Gastroesophageal sphincter (tissue), 4 donors: Measurements from ENCODE around the gene OVAAL. TPM values are rescaled to one million over a fixed set of nuclear protein-coding genes. Genes with fewer than 3 reads are reported as not detected.

Experiments
- ATAC-seq: fragments of 150-250 bp; one replicate; pipeline ENCODE4 v1.9.1; 2016; ENCODE audit warnings: mild to moderate bottlenecking, moderate library complexity
- H3K27ac ChIP-seq, 4 donors: fragments of 200-600 bp; sonication (generic) in 3 of 4; 1 replicate in 3 of 4; 2 replicates in 1 of 4; pipeline ENCODE4 v1.5.1; 2016 to 2019
- H3K27me3 ChIP-seq: fragments of 200-600 bp; sonication (generic); one replicate; pipeline ENCODE4 v1.5.1; 2019
- H3K36me3 ChIP-seq, 2 donors: fragments of 200-600 bp; sonication (generic); one replicate each; pipeline ENCODE4 v1.5.1; 2019; ENCODE audit warnings: control low read depth in 1 of 2
- H3K4me1 ChIP-seq, 3 donors: fragments of 200-600 bp; sonication (generic); 1 replicate in 2 of 3; 2 replicates in 1 of 3; pipeline ENCODE4 v1.5.1; 2016 to 2019; ENCODE audit warnings: control low read depth in 2 of 3
- H3K4me3 ChIP-seq, 2 donors: fragments of 200-600 bp; sonication (generic); one replicate each; pipeline ENCODE4 v1.5.1; 2019; ENCODE audit warnings: mild to moderate bottlenecking in 1 of 2, moderate library complexity in 1 of 2
- H3K9me3 ChIP-seq, 3 donors: fragments of 200-600 bp; sonication (generic); one replicate each; pipeline ENCODE4 v1.5.1; 2017 to 2019; ENCODE audit warnings: control low read depth in 2 of 3
- CTCF ChIP-seq, 4 experiments: fragments of 200-600 bp in 2 of 4; fragments of 450-650 bp in 2 of 4; sonication (generic) in 1 of 4; IDR thresholded peaks; one replicate each; pipeline ENCODE4 v1.5.1; 2017 to 2019; ENCODE audit warnings: antibody characterized with exemption in 4 of 4, mild to moderate bottlenecking in 2 of 4, moderate library complexity in 2 of 4
- EP300 ChIP-seq: sonication (generic); formaldehyde crosslinking; IDR thresholded peaks from one replicate; pipeline ENCODE4 v1.6.1; 2017; ENCODE audit warnings: antibody characterized with exemption, mild to moderate bottlenecking
- POLR2A ChIP-seq, 2 donors: fragments of 450-650 bp; IDR thresholded peaks; one replicate each; pipeline ENCODE4 v1.6.1; 2017; ENCODE audit warnings: antibody characterized with exemption in 2 of 2, mild to moderate bottlenecking in 2 of 2, moderate library complexity in 1 of 2
- POLR2AphosphoS5 ChIP-seq: sonication (generic); formaldehyde crosslinking; IDR thresholded peaks from one replicate; pipeline ENCODE4 v1.6.1; 2017; ENCODE audit warnings: antibody characterized with exemption
- WGBS, 2 donors: methylation state at CpG; one replicate each; pipeline ENCODE4 v1.1.5; 2018; ENCODE audit warnings: low coverage in 1 of 2; 5-methylcytosine and 5-hydroxymethylcytosine counted together
- total RNA-seq, 4 donors: library from RNA; depleted of rRNA; stranded (reverse); fragments of >200 nt; gene quantifications; one replicate each; pipeline ENCODE4 v1.1.0, GENCODE V29; 2016

Gene OVAAL
- total RNA-seq, 4 donors from 2014 or later: not detected

GRCh38 chr1:180601512-180601911, 42.7 kb downstream of the OVAAL start:
- H3K27ac ChIP-seq: no peak overlapping the region
- H3K36me3 ChIP-seq: no peaks in the 10 kb centered on the region
- TF ChIP-seq POLR2AphosphoS5 (no peak), POLR2A (IDR thresholded peaks at IDR 0.05) (no peak), EP300 (no peak), CTCF (IDR thresholded peaks at IDR 0.05) (no peak)
- no peak for ATAC-seq
- H3K4me1 ChIP-seq: no peaks in the 10 kb centered on the region
- H3K9me3 ChIP-seq: no peaks in the 10 kb centered on the region
- WGBS, 2 donors: 79 to 100% methylated on average over 1 of the region's 1 CpG
- H3K27me3 ChIP-seq: no peaks in the 10 kb centered on the region
- no peak overlapping the region for H3K4me3 ChIP-seq

GRCh38 chr1:180603223-180603849, 44.6 kb downstream of the OVAAL start:
- ATAC-seq: no peak
- H3K9me3 ChIP-seq: no peaks in the 10 kb centered on the region
- H3K36me3 ChIP-seq: no peaks in the 10 kb centered on the region
- no peak overlapping the region for H3K27ac ChIP-seq
- no peaks in the 10 kb centered on the region for H3K4me1 ChIP-seq
- WGBS, 2 donors: 86 to 100% methylated on average over 1 to 5 of the region's 6 CpGs
- TF ChIP-seq CTCF (IDR thresholded peaks at IDR 0.05) (no peak), EP300 (no peak), POLR2AphosphoS5 (no peak), POLR2A (IDR thresholded peaks at IDR 0.05) (no peak)
- no peak overlapping the region for H3K4me3 ChIP-seq
- no peaks in the 10 kb centered on the region for H3K27me3 ChIP-seq

GRCh38 chr1:180603850-180604226, 45.1 kb downstream of the OVAAL start:
- Histone ChIP-seq H3K9me3 (no peaks in the 10 kb centered on the region), H3K27me3 (no peaks in the 10 kb centered on the region), H3K4me3 (no peak overlapping the region), H3K27ac (no peak overlapping the region), H3K4me1 (no peaks in the 10 kb centered on the region), H3K36me3 (no peaks in the 10 kb centered on the region)
- 63 to 88% methylated on average over 1 of the region's 2 CpGs for WGBS, 2 donors
- no peak for ATAC-seq
- TF ChIP-seq EP300 (no peak), POLR2AphosphoS5 (no peak), CTCF (IDR thresholded peaks at IDR 0.05) (no peak), POLR2A (IDR thresholded peaks at IDR 0.05) (no peak)

- no peaks in the 10 kb centered on the region for H3K9me3 ChIP-seq
- no peaks in the 10 kb centered on the region for H3K27me3 ChIP-seq
- ATAC-seq: no peak
- H3K27ac ChIP-seq: no peak overlapping the region
- no peak overlapping the region for H3K4me3 ChIP-seq
- TF ChIP-seq POLR2AphosphoS5 (no peak), EP300 (no peak), POLR2A (IDR thresholded peaks at IDR 0.05) (no peak), CTCF (IDR thresholded peaks at IDR 0.05) (no peak)
- no peaks in the 10 kb centered on the region for H3K36me3 ChIP-seq
- H3K4me1 ChIP-seq: peaks cover 0 to 13% (median 0%) of the 10 kb centered on the region in 3 donors
- WGBS, 2 donors: 53 to 100% methylated on average over 1 to 2 of the region's 2 CpGs
These were observed 47.4 kb downstream of the OVAAL start for GRCh38 chr1:180606155-180606554.
